GM18907 (cell line): ENCODE data around the gene ZNFX1.

Experiments
- ATAC-seq: cut with Tn5 transposase; IDR thresholded peaks from one replicate; pipeline ENCODE4 v1.9.1; 2021; ENCODE audit warnings: mild to moderate bottlenecking, moderate library complexity; ENCODE audit not compliant: unreplicated experiment

The ZNFX1 gene

DNA sequence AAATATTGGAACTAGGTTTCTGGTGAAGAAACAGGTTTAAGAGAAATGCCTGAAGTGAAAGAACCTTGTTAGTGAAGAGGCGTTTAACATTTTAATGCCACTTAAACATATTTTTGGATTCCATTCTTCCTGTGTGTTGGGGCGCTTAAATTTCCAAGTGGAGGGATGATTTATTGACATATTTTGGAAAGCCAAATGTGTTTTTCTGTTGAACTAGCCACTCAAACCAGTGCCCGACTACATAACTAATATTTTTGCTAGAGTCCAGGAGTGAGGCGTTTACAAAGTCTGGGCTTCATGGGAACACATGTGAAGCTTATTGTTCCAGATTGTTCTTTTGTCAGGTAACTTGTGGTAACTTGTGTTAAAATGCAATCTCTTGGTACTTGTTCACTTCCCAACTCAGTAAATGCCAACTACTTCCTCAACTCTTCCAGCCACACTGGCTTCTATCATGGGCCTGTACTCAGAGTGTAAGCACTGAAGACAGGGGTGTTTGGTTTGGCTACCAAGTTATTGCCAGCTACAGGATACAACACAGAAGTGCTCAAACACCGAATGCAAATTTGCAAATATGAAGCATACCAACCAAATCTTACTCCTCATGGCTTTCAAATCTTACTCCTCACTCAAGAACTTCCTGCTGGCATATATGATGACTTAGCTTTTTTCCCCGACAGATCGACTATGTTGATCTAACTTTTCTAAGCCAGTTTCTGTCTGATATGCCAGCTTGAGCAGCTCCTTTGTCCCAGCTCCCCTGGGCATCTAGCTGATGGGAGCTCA is 2.0 kb upstream of the ZNFX1 start:
- ATAC-seq, result no peak

DNA sequence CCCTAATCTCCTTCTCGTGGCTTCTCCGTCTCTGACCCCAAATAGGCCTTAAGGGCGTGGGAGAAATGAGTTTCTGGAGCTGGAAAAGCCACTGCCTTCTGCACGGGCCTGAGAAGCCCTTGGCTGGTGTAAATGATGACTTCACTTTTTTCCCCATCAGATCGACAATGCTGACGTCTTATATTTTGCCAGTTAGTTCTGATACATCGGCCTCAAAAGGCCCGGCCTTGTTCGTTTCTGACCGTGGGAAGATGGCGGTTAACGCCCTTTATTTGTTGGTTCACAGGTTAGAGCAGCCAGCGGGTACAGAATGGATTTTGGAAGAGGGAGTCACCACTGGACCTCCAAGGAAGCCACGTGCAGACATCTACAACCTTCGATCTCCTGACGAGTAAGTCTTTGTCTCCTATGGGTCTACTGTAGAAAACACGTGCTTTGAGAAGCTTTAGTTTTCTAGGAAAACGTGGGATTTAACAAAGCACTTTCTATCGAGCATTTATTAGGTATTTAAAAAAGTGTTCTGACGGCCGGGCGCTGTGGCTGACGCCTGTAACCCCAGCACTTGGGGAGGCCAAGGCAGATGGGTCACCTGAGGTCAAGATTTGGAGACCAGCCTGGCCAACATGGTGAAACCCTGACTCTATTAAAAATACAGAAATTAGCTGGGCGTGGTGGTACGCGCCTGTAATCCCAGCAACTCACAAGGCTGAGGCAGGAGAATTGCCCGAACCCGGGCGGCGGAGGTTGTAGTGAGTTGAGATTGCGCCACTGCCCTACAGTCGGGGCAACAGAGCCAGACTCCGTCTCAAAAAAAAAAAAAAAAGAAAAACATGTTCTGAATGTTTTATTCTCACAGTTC is 1.2 kb upstream of the ZNFX1 start:
- ATAC-seq, result no peak

DNA sequence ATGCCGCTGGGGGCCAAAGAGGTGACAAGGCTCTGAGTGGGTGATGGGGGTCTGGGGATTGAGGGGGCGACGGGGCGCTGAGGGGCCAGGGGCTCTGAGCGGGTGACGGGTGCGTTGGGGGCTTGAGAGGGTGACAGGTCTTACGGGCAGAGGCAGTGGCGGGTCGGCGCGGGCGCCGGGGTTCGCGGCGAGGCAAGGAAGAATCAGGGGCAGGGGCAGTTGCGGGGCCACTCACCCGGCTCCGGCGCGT is 146 bp downstream of the ZNFX1 start:
- no peak for ATAC-seq

DNA sequence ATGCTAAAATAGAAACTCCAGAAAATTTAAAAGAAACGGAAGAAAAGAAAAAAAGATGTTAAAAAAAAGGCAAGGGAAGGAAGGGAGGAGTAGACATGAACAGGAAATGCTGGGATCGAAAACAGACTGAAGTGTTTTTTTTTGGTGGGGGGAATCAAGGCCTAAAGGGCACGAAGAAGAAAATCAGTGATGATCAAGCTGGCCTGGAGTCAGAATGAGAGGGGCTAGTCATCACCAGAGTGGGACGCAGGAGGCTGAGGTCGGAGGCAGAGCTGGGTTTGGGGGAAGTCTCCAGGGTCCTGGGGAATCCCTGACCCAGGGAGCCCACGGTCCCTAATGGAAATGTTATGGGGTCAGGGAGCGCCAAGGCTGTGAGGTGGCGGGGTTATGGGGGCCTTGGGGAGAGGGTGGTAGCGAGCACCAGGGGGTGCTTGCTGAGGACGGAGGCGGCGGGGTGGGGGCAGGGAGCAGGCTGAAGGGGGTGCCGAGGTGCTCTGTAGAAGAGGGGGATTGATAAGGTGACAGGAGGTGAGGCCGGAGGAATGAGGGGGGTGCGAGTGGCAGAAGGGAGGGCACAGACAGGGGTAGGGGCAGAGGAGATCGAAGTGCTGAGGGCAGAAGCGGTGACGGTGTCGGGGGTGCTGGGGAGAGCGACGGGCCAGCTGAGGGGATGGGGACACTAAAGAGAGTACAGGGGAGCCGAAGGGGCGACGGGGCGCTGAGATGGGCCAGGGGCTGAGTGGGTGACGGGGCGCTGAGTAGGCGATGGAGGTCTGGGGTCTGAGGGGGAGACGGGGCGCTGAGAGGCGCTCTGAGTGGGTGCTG is 684 bp downstream of the ZNFX1 start:
- ATAC-seq, result no peak

DNA sequence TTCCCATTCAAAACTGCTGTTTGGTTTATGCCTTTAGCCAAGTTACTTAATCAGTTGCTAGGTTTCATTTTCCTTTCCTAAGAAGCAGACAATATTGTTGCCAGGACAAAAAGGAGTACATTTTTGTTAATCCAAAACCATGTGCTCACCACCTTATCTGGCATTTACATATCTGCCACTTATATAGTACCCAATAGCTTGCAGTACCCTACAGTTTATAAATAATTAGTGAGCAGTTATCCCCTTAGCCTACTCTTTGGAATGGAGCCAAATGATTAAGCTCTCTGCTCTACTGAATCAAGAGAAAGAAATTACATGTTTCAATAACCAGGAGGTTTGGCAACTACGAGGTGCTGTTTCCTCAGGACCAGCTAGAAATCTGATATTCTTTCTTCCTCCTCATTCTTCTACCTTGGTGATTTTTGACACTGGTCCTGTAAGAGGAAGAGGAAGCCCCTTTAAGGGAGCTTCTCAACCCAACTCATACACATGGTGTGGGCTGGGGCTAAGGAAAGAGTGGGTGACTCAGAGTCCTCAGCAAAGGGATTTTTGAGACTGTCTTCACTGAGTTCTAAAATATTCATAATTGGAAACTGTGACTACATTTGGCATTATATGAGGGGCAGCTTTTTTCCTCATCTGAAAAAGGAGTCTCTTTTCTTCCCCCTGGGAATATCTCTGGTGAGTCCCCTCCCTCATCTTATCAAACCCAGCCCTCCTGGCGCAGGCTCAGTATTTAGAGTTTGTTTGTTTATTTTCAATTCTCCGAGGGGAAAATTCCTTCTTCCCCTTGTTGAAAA is 1.5 kb downstream of the ZNFX1 start:
- no peak for ATAC-seq

DNA sequence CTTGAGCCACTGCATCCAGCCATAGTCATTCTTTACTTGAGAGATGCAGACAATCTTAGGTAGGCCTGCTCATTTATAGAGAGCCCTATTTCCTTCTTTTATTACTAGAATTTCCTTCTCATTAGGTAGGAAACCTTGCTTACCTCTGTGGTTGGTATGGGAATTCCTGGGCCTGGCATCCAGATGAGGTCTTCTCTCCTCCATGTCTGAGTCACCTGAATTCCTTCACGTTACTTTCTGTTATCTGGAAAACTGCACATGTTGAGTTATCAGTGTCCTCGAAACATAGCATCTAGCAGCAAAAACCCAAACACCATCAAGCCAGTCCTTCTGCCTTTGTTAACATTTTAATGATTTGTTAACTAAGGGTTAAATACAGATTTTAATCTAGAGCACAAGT is 2.2 kb downstream of the ZNFX1 start:
- no peak for ATAC-seq

DNA sequence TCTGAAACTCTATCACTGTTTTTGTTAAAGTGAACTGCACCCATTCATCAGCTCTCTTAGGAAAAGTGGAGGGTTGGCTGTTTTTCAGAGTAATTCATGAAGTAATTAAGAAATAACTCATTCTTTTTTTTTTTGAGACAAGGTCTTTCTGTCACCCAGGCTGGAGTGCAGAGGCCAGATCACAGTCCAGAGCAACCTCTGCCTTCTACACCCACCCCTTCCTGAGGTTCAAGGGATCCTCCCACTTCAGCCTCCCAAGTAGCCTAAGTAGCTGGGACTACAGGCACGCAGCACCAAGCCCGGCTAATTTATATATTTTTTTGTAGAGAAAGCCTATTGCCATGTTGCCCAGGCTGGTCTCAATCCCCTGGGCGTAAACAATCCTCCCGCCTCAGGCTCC is 2.6 kb downstream of the ZNFX1 start:
- ATAC-seq, result no peak

DNA sequence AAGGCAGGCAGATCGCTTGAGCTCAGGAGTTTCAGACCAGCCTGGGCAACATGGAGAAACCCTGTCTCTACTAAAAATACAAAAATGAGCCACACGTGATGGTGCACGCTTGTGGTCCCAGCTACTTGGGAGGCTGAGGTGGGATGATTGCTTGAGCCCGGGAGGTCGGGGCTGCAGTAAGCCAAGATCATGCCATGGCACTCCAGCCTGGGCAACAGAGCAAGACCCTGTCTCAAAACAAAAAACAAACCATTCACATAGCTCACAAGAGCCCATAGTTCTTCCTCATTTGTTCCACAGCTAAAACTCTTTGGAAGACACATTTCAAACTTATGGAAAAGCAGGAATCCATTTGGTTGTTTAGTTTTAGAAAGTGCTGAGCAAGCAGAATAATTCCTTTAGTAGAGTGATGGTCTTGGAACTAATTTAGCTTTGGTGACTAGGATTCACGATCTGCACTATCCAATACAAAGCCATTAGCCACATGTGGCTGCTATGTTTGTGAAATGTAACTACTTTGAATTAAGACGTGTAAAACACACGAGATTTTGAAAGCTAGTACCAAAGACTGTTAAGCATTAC is 4.1 kb downstream of the ZNFX1 start:
- no peak for ATAC-seq

DNA sequence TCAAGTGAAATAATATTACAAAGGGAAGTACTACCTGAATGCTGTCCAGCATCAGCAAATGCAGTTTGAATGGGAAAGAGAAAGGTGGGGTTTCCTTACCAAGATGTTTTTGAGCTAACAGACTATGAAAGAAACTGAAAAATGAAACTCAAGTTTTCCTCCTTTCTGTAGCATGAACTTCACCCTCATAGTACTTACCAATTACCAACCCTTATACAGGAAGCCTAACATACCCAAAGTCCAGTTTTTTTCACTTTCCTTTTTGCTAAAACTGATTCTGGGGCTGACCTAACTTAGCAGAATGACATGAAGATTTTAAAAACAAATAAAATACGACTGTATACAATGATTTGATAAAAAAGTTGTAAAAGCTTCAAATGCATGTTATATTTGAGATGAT is 5.2 kb downstream of the ZNFX1 start:
- peak; percentile 33 for ATAC-seq

DNA sequence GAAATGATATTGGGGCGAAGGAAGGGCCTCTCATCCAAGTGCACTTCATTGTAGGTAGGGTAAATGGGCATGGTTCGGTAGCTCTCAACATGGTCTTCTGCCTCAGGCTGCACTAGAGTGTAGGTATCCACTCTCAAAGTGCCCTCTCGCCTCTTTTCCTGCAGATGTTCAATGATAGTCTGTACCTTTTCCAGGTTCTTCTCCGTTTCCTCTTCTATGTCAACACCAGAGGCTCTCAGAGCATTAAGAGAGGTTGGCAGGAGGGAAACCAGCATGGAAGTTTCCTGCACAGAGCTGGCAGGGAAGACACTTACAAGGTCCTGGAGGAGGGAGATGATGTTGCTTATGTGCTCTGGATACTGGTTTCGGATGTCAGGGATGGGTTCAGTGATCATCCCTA is 7.1 kb downstream of the ZNFX1 start:
- no peak for ATAC-seq

DNA sequence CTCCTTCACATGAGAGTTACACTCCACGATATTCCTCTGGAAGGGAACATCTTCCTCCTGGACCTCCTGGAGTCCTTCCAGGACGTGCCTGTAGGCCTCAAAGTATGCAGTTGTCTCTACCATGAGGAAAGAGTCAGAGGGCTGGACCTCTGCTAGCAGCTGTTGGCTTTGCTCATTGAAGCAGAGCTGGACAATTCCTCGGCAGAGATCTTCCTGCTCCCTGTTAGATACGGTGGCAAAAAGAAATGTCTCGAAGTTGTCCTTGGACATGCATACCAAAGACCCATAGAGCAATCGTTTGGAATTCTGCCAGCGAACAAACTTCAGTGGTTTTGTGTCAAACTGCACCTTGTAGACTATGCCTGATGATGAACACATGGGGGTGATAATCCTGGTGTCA is 7.7 kb downstream of the ZNFX1 start:
- ATAC-seq, result no peak

DNA sequence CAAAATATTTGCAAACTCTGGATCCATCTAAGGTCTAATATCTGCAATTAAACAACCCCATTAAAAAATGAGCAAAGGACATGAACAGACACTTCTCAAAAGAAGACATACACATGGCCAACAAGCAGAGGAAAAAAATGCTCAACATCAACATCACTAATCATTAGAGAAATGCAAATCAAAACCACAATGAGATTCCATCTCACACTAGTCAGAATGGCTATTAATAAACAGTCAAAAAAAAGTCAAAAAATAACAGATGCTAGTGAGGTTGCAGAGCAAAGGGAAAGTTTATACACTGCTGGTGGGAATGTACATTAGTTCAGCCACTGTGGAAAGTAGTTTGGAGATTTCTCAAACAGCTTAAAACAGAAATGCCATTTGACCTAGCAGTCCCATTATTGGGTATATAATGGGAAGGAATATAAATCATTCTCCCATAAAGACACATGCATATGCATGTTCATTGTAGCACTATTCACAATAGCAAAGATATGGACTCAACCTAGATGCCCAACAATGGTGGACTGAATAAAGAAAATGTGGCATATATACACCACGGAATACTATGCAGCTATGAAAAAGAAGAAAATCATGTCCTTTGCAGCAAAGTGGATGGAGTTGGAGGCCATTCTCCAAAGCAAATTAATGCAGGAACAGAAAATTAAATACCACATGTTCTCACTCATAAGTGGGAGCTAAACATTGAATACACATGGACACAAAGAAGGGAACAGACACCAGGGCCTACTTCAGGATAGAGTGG is 9.1 kb downstream of the ZNFX1 start:
- ATAC-seq, result no peak

DNA sequence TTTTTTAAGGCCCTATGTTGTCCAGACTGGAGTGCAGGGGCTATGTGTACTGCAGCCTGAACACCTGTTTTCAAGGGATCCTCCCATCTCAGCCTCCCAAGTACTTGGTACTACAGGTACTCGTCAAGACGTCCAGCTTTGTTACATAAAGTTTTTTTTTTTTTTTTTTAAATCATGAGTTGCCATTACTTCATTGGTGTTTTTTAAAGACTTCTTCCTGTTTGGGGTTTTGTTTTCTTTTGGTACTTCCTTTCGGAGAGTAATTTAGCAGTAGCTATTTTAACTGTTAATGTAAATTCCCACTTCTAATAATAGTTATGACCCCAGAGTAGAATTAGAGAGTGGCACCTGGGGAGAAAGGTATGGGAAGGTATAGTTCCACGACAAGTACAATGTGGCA is 10.5 kb downstream of the ZNFX1 start:
- no peak for ATAC-seq

DNA sequence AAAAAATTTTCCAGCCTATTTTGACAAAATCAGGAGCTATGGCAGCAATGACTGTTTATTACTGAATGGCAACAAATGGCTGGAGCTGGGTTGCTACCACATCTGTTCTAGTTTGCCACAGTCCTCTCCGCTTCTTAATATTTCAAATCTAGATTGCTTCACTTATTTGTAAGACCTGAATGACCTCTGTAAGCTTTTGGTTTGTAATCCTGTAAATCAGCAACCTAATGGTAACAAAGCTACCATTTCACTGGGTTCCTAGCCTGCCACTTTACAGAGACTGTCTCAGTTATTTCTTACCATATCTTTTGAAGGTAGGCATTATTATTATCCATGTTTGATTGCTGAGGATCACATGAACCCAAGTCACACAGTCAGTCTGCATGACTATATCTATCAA is 15.4 kb downstream of the ZNFX1 start:
- ATAC-seq, result no peak

DNA sequence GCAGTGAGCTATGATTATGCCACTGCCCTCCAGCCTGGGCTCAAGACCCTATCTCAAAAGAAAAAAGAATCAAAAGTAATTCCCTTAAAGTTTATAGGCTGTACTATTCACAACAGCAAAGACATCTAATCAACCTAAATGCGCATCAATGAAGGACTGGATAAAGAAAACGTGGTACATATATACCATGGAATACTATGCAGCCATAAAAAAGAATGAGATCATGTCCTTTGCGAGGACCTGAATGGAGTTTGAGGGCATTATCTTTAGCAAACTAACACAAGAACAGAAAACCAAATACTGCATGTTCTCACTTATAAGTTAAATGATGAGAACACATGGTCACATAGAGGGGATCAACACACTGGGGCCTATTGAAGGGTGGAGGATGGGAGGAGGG is 16.7 kb downstream of the ZNFX1 start:
- no peak for ATAC-seq

DNA sequence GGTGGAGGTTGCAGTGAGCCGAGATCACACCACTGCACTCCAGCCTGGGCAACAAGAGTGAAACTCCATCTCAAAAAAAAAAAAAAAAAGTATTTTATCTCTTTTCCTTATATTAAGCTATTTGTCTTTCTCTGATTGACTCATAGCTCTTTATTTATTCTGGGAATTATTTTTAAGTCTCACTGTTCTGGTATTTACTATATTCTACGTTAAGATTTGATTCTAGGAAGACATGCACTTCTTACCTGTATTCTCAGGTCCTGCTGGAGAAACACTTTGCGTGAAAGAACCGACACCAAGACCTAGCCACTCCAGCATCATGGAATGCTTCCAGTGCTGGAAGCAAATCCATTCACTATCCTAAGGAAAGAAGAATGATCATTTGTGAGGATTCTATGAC is 17.6 kb downstream of the ZNFX1 start:
- no peak for ATAC-seq

DNA sequence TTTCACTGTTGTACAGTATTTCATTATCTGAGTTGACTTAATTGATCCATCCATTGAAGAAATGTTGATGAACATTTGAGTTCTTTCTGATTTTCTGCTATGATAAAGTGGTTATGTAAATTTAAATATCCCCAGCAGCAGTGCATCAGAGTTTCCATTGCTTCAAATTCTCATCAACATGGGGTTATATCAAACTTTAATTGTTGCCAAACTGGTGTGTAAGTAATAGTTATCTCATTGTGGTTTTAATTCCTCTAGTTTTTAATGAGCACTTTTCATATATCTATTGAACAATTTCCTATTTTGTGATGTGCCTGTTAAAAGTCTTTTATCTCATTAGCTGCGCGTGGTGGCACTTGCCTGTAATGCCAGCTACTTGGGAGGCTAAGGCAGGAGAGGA is 18.1 kb downstream of the ZNFX1 start:
- no peak for ATAC-seq

DNA sequence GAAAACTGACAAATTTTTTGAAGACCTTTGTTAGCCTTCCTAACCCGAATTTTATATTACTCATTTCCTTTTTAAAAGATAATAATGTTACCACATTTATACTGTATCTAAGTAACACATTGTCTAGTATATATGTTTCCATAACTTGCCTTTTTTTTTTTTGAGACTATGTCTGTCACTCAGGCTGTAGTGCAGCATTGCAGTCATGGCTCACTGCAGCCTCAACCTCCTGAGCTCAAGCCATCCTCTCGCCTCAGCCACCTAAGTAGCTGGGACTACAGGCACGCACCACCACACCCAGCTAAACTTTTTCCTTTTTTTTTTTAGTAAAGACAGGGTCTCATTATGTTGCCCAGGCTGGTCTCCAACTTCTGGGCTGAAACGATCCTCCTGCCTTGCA is 18.6 kb downstream of the ZNFX1 start:
- no peak for ATAC-seq

DNA sequence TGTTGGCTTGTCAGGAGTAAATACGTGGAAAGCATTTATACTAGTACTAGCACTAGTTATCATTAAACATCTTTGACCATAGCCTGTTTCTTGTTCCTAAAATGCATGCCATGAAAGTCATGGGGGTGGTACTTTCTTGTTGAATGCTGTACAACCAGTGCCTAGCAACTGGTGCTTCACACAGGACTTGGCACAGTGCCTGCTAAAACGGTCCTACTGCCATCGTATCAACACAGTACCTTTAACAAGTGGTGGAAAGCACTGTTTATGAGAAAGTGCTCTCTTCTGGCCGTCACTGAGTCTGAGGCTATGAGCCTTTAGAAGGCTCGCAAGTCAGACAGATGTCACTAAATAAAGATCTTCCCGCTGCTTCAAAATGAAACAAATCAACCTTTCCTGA is 21.6 kb downstream of the ZNFX1 start:
- no peak for ATAC-seq
